T-helper 2 cell treated with Interferon-gamma antibody and Interleukin-4, amounts not matched to agents 5 μg/mL and 100 μg/mL, for 36 hours (primary cell): ENCODE results near the gene PCBP2.

Experiments
- DNase-seq: peaks from one replicate; pipeline ENCODE4 v3.0.0; 2021; ENCODE audit warnings: low spot score
- H3K27ac Mint-ChIP-seq: one replicate; pipeline ENCODE4 v1.8.0; 2021; ENCODE audit warnings: mild to moderate bottlenecking, mixed read lengths
- H3K27me3 Mint-ChIP-seq: one replicate; pipeline ENCODE4 v1.8.0; 2021; ENCODE audit warnings: low read depth, mixed read lengths
- H3K36me3 Mint-ChIP-seq: one replicate; pipeline ENCODE4 v1.8.0; 2021; ENCODE audit warnings: low read depth, mixed read lengths
- H3K4me1 Mint-ChIP-seq: one replicate; pipeline ENCODE4 v1.8.0; 2021; ENCODE audit warnings: low read depth, mixed read lengths
- H3K4me3 Mint-ChIP-seq: one replicate; pipeline ENCODE4 v1.8.0; 2022; ENCODE audit warnings: mild to moderate bottlenecking, moderate library complexity, mixed read lengths
- H3K9me3 Mint-ChIP-seq: one replicate; pipeline ENCODE4 v1.8.0; 2021; ENCODE audit warnings: mixed read lengths

PCBP2 gene

DNA sequence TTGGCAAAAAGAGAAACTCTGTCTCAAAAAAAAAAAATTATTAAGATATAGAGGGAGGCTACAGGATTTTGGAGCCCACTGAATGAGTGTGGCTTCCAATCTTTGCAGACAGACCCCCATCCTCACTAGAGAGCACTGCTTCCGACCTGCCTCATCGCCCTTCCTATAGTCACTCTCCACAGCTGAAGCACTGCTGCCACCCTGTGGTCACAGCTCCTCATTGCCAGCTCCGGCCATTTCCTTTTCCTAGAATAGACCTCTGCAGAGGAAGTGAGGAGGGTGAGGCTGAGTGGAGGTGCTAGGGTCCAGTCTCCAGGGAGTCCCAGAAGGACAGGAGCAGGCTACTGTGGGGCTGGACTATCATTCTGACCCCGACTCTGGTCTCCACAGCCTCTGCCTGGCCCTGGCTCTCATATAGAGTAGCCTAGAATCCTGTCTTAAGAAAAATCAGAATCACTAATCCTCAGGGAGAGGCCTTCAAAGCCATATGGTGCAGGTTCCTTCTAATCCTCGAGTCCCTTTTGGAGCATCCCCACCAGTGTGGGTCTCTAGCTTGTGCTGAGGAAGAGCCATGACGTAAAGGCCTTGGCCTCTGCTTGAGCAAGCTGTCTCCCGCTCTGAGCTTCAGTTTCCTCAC, 56.8 kb downstream of the PCBP2 start:
- H3K9me3 Mint-ChIP-seq: no peaks in the 10 kb centered on the region
- H3K4me3 Mint-ChIP-seq: peak overlapping the region; percentile 8
- DNase-seq: peak; percentile 76
- peak overlapping the region; percentile 37 for H3K27ac Mint-ChIP-seq
- H3K27me3 Mint-ChIP-seq: no peaks in the 10 kb centered on the region
- H3K36me3 Mint-ChIP-seq: peaks cover 17% of the 10 kb centered on the region
- H3K4me1 Mint-ChIP-seq: peaks cover 8% of the 10 kb centered on the region

DNA sequence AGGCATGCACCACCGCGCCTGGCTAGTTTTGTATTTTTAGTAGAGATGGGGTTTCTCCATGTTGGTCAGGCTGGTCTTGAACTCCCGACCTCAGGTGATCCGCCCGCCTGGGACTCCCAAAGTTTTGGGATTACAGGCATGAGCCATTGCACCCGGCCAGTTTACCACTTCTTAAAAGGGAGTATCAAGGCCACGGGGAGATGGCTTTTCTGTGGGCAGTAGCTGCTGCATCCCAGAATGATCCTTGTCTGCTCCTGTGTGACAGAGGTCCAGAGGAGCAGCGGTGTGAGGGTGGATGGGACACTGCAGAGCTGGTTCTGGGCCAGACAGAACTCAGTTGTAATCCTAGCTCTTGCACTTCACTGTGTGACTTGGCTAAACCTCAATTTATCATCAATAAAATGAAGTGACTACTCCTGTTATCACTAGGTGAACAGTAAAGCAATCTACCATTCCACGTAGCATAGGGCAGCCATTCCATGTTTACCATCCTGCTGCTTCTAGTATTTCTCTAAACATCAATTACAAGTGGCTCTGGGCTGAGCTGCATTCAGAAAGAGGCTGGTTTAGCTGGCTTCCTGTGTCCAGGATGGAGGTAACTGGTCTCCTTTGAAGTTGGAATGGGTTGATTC, 58.4 kb downstream of the PCBP2 start:
- no peak for DNase-seq
- H3K36me3 Mint-ChIP-seq: peaks cover 15% of the 10 kb centered on the region
- H3K27ac Mint-ChIP-seq: no peak overlapping the region
- H3K4me1 Mint-ChIP-seq: peaks cover 8% of the 10 kb centered on the region
- no peaks in the 10 kb centered on the region for H3K27me3 Mint-ChIP-seq
- H3K4me3 Mint-ChIP-seq: no peak overlapping the region
- H3K9me3 Mint-ChIP-seq: no peaks in the 10 kb centered on the region

DNA sequence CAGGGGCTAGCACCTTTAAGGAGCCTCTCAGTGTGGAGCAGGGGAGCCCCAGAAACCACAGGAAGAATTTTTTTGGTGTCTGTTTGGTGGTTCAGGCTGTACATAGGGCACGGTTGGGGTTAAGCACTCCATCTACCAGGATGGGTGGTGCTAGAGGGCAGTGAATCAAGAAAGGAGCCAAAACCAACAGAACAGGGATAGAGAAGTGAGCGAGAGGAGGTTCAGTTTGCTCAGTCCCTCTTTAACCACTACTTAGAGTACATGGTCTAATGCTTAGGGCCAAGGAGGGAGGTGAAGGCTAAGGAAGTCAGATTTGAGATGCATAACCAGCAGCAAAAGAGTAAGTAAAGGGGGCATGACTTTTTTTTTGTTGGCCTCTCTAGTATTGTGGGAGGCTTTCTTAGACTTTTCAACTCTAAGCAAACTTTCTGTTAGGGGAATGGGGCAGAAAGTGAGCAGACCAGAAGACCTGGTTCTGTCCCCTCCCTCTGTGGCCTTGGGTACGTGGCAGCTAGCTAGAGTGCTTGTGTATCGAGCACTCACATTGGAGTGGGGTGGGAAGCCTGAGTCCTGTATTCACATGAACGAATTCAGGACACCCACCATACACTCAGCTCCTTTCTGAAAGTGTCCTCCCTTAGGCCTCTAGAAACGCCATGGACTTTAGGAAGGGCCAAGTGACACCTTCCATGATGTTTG, 62.0 kb downstream of the PCBP2 start:
- no peak overlapping the region for H3K4me3 Mint-ChIP-seq
- no peaks in the 10 kb centered on the region for H3K9me3 Mint-ChIP-seq
- no peaks in the 10 kb centered on the region for H3K27me3 Mint-ChIP-seq
- no peak overlapping the region for H3K27ac Mint-ChIP-seq
- no peaks in the 10 kb centered on the region for H3K4me1 Mint-ChIP-seq
- DNase-seq: no peak
- H3K36me3 Mint-ChIP-seq: peaks cover 24% of the 10 kb centered on the region

DNA sequence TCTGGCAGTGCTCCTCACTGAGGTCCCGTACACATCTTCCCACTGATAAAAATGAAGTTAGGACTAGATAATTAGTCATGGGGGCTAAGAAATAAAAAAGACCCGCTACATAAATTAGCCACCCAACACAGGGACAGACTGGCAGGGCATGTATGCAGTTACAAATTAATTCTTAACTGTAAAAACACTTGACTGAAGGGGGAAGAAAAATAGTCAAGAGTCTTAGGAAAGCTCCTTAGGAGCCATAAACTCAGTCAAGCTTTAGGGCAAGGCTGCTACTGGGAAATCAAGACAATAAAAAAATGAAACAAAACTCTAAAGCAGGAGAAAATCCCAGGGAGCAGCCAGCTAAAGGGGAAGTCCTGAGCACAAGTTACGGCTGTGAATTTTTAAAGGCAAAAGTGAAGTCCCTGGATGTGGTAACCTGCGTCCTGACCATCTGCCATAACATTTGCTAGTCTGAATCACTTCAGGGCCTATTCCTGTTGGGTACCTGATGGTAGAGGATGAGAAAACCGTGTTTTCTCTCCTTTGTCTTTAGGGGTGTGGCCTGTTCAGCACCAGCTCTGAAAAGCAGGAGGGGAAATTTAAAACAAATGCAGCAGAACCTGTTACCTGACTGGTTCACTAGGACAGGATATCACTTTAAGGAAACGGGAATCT, 62.9 kb downstream of the PCBP2 start:
- Mint-ChIP-seq H3K27ac (no peak overlapping the region), H3K27me3 (no peaks in the 10 kb centered on the region), H3K4me1 (no peaks in the 10 kb centered on the region), H3K4me3 (no peak overlapping the region), H3K36me3 (peaks cover 26% of the 10 kb centered on the region), H3K9me3 (no peaks in the 10 kb centered on the region)
- no peak for DNase-seq

DNA sequence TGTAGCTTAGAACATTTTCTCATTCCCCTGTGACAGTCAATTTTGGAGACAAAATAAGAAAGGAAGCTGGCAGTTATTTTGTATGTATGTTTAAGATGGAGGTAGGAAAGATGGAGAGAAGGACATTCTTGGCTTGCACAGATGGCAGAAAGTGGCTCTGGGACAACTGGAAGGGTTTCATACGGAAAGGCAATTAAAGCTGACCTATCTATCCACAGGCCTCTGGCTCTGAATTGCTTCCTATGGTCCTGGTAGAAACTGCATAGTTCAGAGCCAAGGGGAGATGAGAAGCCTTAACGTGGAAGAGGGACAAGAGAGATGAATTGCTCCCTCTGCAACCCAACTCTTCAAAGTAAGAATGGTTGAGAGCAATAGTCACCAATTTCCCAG, 63.4 kb downstream of the PCBP2 start:
- no peak overlapping the region for H3K27ac Mint-ChIP-seq

DNA sequence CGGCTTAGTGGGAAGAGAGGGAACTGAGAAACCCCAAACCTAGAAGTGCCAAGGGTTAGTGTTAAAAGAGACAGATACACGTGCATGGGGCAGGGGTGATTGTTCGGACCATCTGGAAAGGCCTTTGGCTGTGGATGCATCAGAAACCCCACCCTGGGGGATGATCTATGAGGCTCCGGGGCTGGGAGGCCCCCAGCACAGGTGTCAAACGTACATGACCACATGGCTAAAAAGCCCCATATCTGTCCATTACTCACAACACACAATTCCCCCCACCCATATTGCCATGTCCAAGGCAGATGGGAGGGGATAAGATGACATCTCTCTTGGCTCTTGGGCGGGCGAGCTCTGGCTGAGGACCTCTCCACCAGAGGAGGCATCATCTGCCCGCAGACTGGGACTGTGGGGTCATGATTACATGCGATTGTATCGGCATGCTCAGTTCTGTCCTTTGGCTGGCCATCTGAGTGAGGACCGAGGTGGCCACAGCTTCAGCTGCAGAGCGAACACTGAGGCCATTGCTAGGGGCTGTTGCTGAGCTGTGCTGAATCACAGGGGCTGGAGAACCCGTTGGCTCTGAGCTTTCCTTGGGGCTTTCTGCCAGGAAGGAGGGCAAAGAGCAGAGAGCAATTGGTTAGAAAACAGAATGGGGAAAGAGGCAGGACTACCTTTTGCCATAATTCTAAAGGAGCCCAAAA, 65.0 kb downstream of the PCBP2 start:
- DNase-seq: no peak
- H3K9me3 Mint-ChIP-seq: no peaks in the 10 kb centered on the region
- no peak overlapping the region for H3K4me3 Mint-ChIP-seq
- H3K27me3 Mint-ChIP-seq: no peaks in the 10 kb centered on the region
- H3K27ac Mint-ChIP-seq: no peak overlapping the region
- H3K36me3 Mint-ChIP-seq: peaks cover 33% of the 10 kb centered on the region
- H3K4me1 Mint-ChIP-seq: no peaks in the 10 kb centered on the region

More for the DNA sequence above, 63.4 kb downstream of the PCBP2 start:
- no peak overlapping the region for H3K4me3 Mint-ChIP-seq
- no peaks in the 10 kb centered on the region for H3K27me3 Mint-ChIP-seq
- no peaks in the 10 kb centered on the region for H3K4me1 Mint-ChIP-seq
- no peak for DNase-seq
- H3K36me3 Mint-ChIP-seq: peaks cover 29% of the 10 kb centered on the region
- no peaks in the 10 kb centered on the region for H3K9me3 Mint-ChIP-seq

DNA sequence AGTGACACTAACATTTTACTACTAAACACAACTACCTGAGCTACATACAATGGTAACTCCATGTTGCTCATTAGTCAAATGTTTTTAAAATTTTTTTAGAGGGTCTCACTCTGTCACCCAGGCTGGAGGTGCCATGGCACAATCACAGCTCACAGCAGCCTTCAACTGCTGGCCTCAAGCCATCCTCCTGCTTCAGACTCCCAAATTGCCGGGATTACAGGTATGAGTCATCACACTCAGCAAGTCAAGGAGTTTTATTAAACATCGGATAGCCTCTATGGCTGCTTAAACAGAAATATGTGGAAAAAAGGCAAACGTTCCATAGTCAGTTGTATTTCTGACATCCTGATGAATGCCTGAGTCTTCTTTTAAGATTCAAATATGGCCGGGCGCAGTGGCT, 66.5 kb downstream of the PCBP2 start:
- Mint-ChIP-seq H3K36me3 (peaks cover 33% of the 10 kb centered on the region), H3K27me3 (no peaks in the 10 kb centered on the region), H3K9me3 (no peaks in the 10 kb centered on the region), H3K4me1 (no peaks in the 10 kb centered on the region), H3K27ac (no peak overlapping the region), H3K4me3 (no peak overlapping the region)
- no peak for DNase-seq

DNA sequence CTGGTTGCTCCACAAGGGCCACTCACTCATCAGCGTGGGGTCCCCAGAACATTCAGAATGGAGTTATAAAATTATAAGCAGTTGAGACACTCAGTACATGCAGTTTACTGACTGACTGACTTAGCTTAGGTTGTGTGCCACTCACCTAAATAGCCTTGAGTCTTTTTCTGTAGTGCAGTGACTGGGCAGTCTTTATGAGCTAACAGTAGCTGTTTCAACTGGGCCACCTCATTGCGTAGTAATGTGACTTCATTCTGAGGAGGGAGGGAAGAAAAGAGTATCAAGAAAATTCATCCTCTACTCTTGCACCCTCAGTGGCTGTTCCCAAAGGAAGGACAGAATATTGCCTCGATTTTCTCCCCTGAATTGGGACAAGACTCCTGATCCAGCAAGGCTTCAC, 71.2 kb downstream of the PCBP2 start:
- no peak for DNase-seq
- Mint-ChIP-seq H3K9me3 (no peaks in the 10 kb centered on the region), H3K4me3 (no peak overlapping the region), H3K4me1 (no peaks in the 10 kb centered on the region), H3K27me3 (no peaks in the 10 kb centered on the region), H3K36me3 (peaks cover 20% of the 10 kb centered on the region), H3K27ac (no peak overlapping the region)

DNA sequence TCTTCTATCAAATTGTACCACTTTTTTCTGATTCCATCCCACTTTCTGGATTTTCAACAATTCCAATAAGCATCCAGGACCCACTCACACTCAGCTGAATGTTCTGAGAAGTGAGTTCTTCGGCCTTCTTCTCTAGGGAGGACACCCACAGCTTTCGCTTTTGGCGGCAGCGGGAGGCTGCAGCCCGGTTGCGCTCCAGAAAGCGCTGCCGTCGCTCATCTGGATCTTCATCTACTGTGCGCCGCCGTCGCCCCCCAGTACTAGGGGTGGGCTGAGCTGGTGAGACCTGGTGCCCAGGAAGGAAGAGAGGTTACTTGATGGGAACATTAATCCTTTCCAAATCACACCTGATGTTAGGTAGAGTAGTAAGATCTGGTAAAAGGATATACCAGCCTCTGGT, 72.6 kb downstream of the PCBP2 start:
- no peak overlapping the region for H3K4me3 Mint-ChIP-seq
- DNase-seq: no peak
- H3K4me1 Mint-ChIP-seq: no peaks in the 10 kb centered on the region
- H3K9me3 Mint-ChIP-seq: no peaks in the 10 kb centered on the region
- no peak overlapping the region for H3K27ac Mint-ChIP-seq
- no peaks in the 10 kb centered on the region for H3K27me3 Mint-ChIP-seq
- H3K36me3 Mint-ChIP-seq: peaks cover 20% of the 10 kb centered on the region

DNA sequence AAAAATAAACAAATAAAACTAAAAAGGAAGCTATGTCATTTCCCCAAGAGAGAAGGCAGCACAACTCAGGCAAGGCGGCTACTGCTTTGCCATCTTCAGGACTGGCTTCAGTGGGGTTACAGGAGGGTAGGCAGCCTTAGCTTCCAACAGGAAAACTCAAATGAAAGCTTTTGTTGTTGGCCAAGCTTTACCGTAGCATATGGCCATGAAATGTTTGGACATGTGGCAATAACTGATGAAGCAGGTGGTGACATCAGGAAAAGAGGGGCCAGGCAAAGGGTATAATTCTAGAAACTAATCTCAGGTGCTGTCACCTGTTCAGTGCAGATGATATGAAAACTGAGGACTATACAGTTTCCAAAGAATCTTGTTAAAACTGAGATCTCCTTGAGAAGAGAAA, 78.2 kb downstream of the PCBP2 start:
- DNase-seq: no peak
- Mint-ChIP-seq H3K4me1 (no peaks in the 10 kb centered on the region), H3K27ac (no peak overlapping the region), H3K27me3 (no peaks in the 10 kb centered on the region), H3K36me3 (peaks cover 29% of the 10 kb centered on the region), H3K4me3 (no peak overlapping the region), H3K9me3 (no peaks in the 10 kb centered on the region)
